GM12801 (cell line): ENCODE results near the gene OSGIN1.

Experiments used
- CTCF ChIP-seq: IDR thresholded peaks from one replicate; pipeline ENCODE4 v1.5.1; 2011; ENCODE audit warnings: control low read depth; ENCODE audit not compliant: insufficient read length; ENCODE audit errors: extremely low read depth

The OSGIN1 gene

GRCh38 chr16:83912519-83913244 lies 40.4 kb upstream of the OSGIN1 start:
- no peak for TF ChIP-seq CTCF

DNA sequence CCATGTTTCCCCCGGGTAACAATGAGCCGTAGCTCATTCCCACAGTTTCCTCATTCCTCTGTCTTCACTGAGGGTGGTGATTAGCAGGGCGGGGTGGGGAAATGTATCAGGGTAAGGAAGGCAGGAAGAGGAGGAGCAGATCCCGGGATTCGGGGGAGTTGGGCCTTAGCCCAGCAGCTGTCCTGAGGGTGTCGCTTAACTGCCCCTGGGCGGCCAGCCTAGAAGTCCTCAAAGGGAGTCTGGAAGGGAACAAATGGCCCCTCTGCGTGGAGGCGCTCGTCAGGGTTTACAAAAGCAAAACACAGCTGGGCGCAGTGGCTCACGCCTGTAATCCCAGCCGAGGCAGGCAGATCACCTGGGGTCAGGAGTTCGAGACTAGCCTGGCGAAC lies 39.8 kb upstream of the OSGIN1 start:
- TF ChIP-seq CTCF, result no peak

DNA sequence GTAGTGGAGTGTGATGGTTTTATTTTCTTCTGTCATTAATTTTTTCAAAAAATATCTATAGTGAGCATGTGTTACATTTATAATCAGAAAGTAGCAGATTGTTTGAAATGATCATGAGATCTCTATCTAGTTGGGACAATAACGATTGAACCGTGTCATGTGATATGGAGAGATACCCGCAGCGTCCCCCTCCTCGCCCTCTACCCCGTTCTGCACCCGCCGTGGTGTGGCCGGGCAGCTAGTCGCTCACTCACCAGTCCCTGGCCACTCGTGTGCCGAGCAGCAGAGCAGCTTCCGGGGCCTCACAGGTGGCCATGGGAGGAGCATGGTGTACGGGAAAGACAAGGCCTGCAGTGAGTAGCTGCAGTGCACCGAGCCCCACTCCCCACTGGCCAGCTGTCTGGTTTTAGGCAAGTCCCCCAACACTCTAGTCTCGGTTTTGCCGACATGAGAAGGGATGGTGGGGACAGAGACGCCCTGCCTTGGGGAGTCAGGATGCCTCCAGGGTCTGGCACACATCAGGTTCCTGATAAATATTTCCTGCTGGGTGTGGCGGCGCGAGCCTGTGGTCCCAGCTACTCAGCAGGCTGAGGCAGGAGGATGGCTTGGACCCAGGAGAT lies 38.8 kb upstream of the OSGIN1 start:
- TF ChIP-seq CTCF, result no peak

DNA sequence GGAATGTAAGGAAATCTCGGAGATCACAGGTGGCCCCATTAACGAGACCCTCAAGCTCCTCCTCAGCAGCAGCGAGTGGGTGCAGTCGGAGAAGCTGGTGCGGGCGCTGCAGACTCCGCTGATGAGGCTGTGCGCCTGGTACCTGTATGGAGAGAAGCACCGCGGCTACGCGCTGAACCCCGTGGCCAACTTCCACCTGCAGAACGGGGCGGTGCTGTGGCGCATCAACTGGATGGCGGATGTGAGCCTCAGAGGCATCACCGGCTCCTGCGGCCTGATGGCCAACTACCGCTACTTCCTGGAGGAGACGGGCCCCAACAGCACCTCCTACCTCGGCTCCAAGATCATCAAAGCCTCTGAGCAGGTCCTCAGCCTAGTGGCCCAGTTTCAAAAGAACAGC lies 38.0 kb upstream of the OSGIN1 start:
- TF ChIP-seq CTCF, result no peak

DNA sequence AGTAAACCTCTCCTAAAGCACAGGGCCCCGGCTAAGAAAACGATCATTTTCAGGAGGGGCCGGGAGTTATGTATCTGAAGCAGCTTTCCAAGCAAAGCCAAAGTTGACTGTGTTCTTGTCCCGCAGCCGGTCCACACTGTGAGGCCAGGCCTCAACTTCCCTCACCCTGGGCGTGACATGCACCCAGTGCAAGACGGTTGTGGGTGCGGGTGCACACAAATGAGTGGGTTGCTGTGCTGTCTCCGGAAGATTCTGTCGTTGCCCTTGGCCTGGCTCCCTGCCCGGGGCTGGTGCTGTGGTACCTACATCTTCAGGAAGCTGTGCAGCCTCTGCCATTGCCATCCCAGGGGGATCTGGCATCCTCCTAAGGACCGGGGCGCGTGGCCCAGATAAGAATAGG lies 37.5 kb upstream of the OSGIN1 start:
- no peak for TF ChIP-seq CTCF

DNA sequence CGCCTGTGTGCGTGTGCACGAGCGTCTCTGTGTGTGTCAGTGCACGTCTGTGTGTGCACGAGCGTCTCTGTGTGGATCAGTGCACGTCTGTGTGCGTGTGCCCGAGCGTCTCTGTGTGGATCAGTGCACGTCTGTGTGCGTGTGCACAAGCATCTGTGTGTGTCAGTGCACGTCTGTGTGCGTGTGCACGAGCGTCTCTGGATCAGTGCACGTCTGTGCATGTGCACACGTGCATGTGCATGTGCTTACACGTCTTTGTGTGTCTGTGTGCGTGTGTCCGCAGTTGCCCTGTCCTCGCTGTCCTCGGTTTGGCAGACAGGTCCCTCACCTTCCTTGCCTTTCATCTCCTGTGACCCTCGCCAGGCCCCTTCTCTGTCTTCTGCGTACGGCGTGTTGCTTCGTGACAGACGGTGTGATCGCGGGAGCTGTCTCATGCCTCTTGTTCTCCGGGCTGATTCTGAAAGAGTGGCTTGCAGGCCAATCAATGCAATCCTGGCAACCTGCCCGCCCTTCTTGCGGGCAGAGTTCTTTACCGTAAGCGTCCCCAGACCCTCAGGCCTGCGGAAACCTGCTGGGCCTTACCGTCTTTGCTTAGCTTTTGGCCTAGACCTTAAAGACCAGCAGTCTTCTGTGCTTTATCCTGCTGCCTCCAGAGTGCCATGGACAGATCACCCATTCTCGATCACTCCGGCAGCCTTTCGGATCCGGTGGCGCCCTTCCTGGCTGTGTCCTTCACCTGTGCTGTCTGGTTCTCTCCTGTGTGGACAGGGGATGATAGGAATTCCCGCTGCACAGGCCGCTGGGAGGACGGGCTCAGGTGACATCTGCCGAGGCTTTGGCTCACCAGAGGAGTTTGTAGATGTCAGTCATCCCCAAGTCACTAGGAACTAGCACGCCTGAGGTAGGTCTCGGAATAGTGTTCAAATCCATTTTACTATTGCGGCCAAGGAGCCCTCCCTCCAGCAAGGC lies 35.6 kb upstream of the OSGIN1 start:
- no peak for TF ChIP-seq CTCF

- TF ChIP-seq CTCF, result no peak
Observed at GRCh38 chr16:83920894-83921491, 32.0 kb upstream of the OSGIN1 start.
